ENCODE measurements around the gene DIPK1A. TPM values are rescaled to one million over a fixed set of nuclear protein-coding genes. Genes with fewer than 3 reads are reported as not detected.

The DIPK1A gene
- total RNA-seq, 1 experiment from 2014 or later = 3.8 TPM

DNA sequence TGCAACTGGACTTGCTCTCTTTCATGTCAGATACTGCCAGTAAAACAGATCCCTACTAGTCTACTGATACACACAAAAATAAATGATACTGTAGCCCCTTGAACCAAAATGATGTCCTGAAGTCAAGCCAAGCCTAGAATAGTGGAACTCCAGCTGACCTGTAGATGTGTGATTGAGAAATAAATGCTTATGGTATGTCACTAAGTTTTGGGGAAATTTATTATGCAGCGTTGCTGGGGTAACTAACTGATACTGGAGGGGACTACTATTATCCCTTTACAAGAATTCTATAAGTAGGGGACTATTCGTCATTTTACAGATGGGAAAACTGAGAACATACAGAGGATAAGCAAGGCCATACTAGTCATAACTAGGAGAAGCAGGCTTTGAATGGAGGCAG, 73.8 kb downstream of the DIPK1A start:
- peaks cover 24 to 30% of the 10 kb centered on the region in 2 experiments for H3K9me3 Mint-ChIP-seq
- Histone ChIP-seq H3K14ac (ENCODE audit: insufficient read depth, low read length) (no peak overlapping the region), H3K79me2 (ENCODE audit: insufficient read depth, low read length) (no peaks in the 10 kb centered on the region), H2BK120ac (ENCODE audit: low read depth, low read length, poor library complexity, severe bottlenecking) (no peak overlapping the region), H4K5ac (ENCODE audit: insufficient read length, low read depth, low read length) (no peak overlapping the region), H3K23ac (ENCODE audit: insufficient read length, low read depth, low read length) (no peak overlapping the region), H3K27ac (ENCODE audit: insufficient read length, low read depth, low read length) (no peak overlapping the region), H4K91ac (ENCODE audit: insufficient read length, low read depth, low read length) (no peak overlapping the region), H2BK15ac (ENCODE audit: low read depth, low read length) (no peak overlapping the region), H4K20me1 (ENCODE audit: control insufficient read depth, insufficient read depth, insufficient read length) (no peaks in the 10 kb centered on the region), H3K9me3 (ENCODE audit: control insufficient read depth, low read depth, low read length) (no peaks in the 10 kb centered on the region), H3K4me1 (ENCODE audit: insufficient read depth, low read length) (no peaks in the 10 kb centered on the region), H3K9ac (ENCODE audit: extremely low read depth, insufficient read length, low read length) (no peak overlapping the region), H2BK5ac (ENCODE audit: insufficient read length, low read length) (no peak overlapping the region), H3K4ac (ENCODE audit: low read depth, low read length) (no peak overlapping the region), H3K27me3 (ENCODE audit: insufficient read depth, low read length) (no peaks in the 10 kb centered on the region), H2BK20ac (ENCODE audit: low read depth, low read length, poor library complexity, severe bottlenecking) (no peak overlapping the region), H3K23me2 (ENCODE audit: insufficient read length, low read depth, low read length, poor library complexity, severe bottlenecking) (no peaks in the 10 kb centered on the region), H4K8ac (replicated peaks; ENCODE audit: insufficient read length, low read depth, low read length) (no peak overlapping the region), H2BK12ac (ENCODE audit: insufficient read length, low read depth, low read length) (no peak overlapping the region), H3K56ac (ENCODE audit: insufficient read length, low read depth, low read length) (no peak overlapping the region), H3K18ac (ENCODE audit: insufficient read length, low read depth, low read length) (no peak overlapping the region), H2AK5ac (ENCODE audit: insufficient read length, low read length) (no peak overlapping the region), H3K4me2 (ENCODE audit: insufficient read depth, insufficient read length, low read length) (no peak overlapping the region), H2AFZ (ENCODE audit: low read length) (no peak overlapping the region), H3K79me1 (ENCODE audit: insufficient read depth, low read depth, low read length, poor library complexity, severe bottlenecking) (no peaks in the 10 kb centered on the region), H3T11ph (ENCODE audit: low read length) (no peak overlapping the region)
- H3K27me3 Mint-ChIP-seq (ENCODE audit: low read depth) = no peaks in the 10 kb centered on the region; the same call in 1 of the 2 replicates
- no peak overlapping the region for H3K4me3 Mint-ChIP-seq
- H3K36me3 Mint-ChIP-seq (ENCODE audit: insufficient read depth in 1 of 3, low read depth in 3 of 3) = peaks cover 3 to 11% (median 10%) of the 10 kb centered on the region in 3 experiments; a peak in 4 of 7 replicates
- no CpG with 5 or more reads among the region's 2 CpGs for WGBS (ENCODE audit: extremely low coverage, insufficient read length, low lambda C conversion rate)
- no peak for DNase-seq
- 0 out of 4 replicates have a peak, but pooled peaks cover 0 to 2% of the 10 kb centered on the region in 2 experiments for H3K4me1 Mint-ChIP-seq
- TF ChIP-seq, protein P1, sequence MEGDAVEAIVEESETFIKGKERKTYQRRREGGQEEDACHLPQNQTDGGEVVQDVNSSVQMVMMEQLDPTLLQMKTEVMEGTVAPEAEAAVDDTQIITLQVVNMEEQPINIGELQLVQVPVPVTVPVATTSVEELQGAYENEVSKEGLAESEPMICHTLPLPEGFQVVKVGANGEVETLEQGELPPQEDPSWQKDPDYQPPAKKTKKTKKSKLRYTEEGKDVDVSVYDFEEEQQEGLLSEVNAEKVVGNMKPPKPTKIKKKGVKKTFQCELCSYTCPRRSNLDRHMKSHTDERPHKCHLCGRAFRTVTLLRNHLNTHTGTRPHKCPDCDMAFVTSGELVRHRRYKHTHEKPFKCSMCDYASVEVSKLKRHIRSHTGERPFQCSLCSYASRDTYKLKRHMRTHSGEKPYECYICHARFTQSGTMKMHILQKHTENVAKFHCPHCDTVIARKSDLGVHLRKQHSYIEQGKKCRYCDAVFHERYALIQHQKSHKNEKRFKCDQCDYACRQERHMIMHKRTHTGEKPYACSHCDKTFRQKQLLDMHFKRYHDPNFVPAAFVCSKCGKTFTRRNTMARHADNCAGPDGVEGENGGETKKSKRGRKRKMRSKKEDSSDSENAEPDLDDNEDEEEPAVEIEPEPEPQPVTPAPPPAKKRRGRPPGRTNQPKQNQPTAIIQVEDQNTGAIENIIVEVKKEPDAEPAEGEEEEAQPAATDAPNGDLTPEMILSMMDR (conservative IDR thresholded peaks at IDR 0.05) = no peak
- no peak overlapping the region for H3K27ac Mint-ChIP-seq

All from H9 (cell line).